Tibial nerve (tissue), 4 donors: ENCODE measurements around the gene NOL4L. TPM values are rescaled to one million over a fixed set of nuclear protein-coding genes. Genes with fewer than 3 reads are reported as not detected.

Source experiments
- DNase-seq, 2 donors: peaks; one replicate each; pipeline ENCODE4 v3.0.0-alpha.2; 2019; ENCODE audit warnings: low spot score in 2 of 2
- H3K27ac ChIP-seq, 4 donors: fragments of 200-600 bp; sonication (generic) in 3 of 4; one replicate each; pipeline ENCODE4 v1.5.1; 2017 to 2019; ENCODE audit warnings: mild to moderate bottlenecking in 1 of 4
- H3K27me3 ChIP-seq, 2 donors: fragments of 200-600 bp; sonication (generic) in 1 of 2; one replicate each; pipeline versions ENCODE4 v1.5.1 to v1.6.0; 2017 to 2019
- H3K36me3 ChIP-seq, 3 donors: fragments of 200-600 bp; sonication (generic); one replicate each; pipeline ENCODE4 v1.5.1; 2018 to 2019
- H3K4me1 ChIP-seq, 4 donors: fragments of 200-600 bp; sonication (generic) in 3 of 4; one replicate each; pipeline ENCODE4 v1.5.1; 2017 to 2019
- H3K4me3 ChIP-seq, 4 donors: fragments of 200-600 bp; sonication (generic) in 3 of 4; one replicate each; pipeline ENCODE4 v1.5.1; 2017 to 2019; ENCODE audit warnings: mild to moderate bottlenecking in 1 of 4, moderate library complexity in 1 of 4
- H3K9me3 ChIP-seq, 4 donors: fragments of 200-600 bp; sonication (generic) in 3 of 4; one replicate each; pipeline ENCODE4 v1.5.1; 2017 to 2019
- CTCF ChIP-seq, 5 experiments: fragments of 200-600 bp in 3 of 5; fragments of 450-650 bp in 2 of 5; sonication (generic) in 3 of 5; IDR thresholded peaks; one replicate each; pipeline ENCODE4 v1.5.1; 2016 to 2019; ENCODE audit warnings: antibody characterized with exemption in 5 of 5, mild to moderate bottlenecking in 3 of 5, moderate library complexity in 2 of 5
- EP300 ChIP-seq, 2 donors: sonication (generic); formaldehyde crosslinking; IDR thresholded peaks; one replicate each; pipeline ENCODE4 v1.6.1; 2017; ENCODE audit warnings: antibody characterized with exemption in 2 of 2, mild to moderate bottlenecking in 1 of 2
- POLR2A ChIP-seq, 2 donors: fragments of 450-650 bp; IDR thresholded peaks; one replicate each; pipeline ENCODE4 v1.6.1; 2017; ENCODE audit warnings: antibody characterized with exemption in 2 of 2, mild to moderate bottlenecking in 2 of 2, moderate library complexity in 2 of 2
- WGBS, 2 donors: methylation state at CpG; one replicate each; pipeline ENCODE4 v1.1.5; 2018; 5-methylcytosine and 5-hydroxymethylcytosine counted together
- total RNA-seq, 4 donors: library from RNA; depleted of rRNA; stranded (reverse); fragments of >200 nt; gene quantifications; one replicate each; pipeline ENCODE4 v1.1.0, GENCODE V29; 2016

NOL4L gene
- total RNA-seq, 4 donors from 2014 or later, result 11.5 to 22.3 (median 19.9) TPM

- Histone ChIP-seq H3K9me3 (peaks cover 0 to 4% (median 0%) of the 10 kb centered on the region in 4 donors), H3K27me3 (no peaks in the 10 kb centered on the region), H3K36me3 (no peaks in the 10 kb centered on the region), H3K4me3 (no peak overlapping the region), H3K4me1 (no peaks in the 10 kb centered on the region), H3K27ac (no peak overlapping the region)
- DNase-seq, result no peak
- WGBS, 2 donors, result 97 to 98% methylated on average over 2 of the region's 2 CpGs
- TF ChIP-seq CTCF (IDR thresholded peaks at IDR 0.05) (no peak), EP300 (IDR thresholded peaks at IDR 0.05) (no peak), POLR2A (IDR thresholded peaks at IDR 0.05) (no peak)
These were observed 33.4 kb downstream of the NOL4L start for GRCh38 chr20:32551693-32552092.

- Histone ChIP-seq H3K36me3 (no peaks in the 10 kb centered on the region), H3K27me3 (no peaks in the 10 kb centered on the region), H3K9me3 (peaks cover 0 to 4% (median 0%) of the 10 kb centered on the region in 4 donors), H3K4me1 (no peaks in the 10 kb centered on the region), H3K27ac (no peak overlapping the region), H3K4me3 (no peak overlapping the region)
- no peak for DNase-seq
- TF ChIP-seq EP300 (IDR thresholded peaks at IDR 0.05) (no peak), CTCF (IDR thresholded peaks at IDR 0.05) (no peak), POLR2A (IDR thresholded peaks at IDR 0.05) (no peak)
- 93 to 98% methylated on average over 2 of the region's 2 CpGs for WGBS, 2 donors
These were observed 35.3 kb downstream of the NOL4L start for GRCh38 chr20:32549842-32550241.

GRCh38 chr20:32547753-32548034, 37.4 kb downstream of the NOL4L start:
- H3K9me3 ChIP-seq, result peaks cover 0 to 4% (median 0%) of the 10 kb centered on the region in 4 donors
- no peak for DNase-seq
- no peaks in the 10 kb centered on the region for H3K36me3 ChIP-seq
- H3K4me3 ChIP-seq, result no peak overlapping the region
- H3K4me1 ChIP-seq, result no peaks in the 10 kb centered on the region
- H3K27ac ChIP-seq, result no peak overlapping the region
- no peaks in the 10 kb centered on the region for H3K27me3 ChIP-seq
- 67 to 80% methylated on average over 1 of the region's 1 CpG for WGBS, 2 donors
- TF ChIP-seq CTCF (IDR thresholded peaks at IDR 0.05), result no peak
- TF ChIP-seq POLR2A (IDR thresholded peaks at IDR 0.05), result no peak
- TF ChIP-seq EP300 (IDR thresholded peaks at IDR 0.05), result no peak

GRCh38 chr20:32546918-32547752, 38.0 kb downstream of the NOL4L start:
- Histone ChIP-seq H3K27me3 (no peaks in the 10 kb centered on the region), H3K4me1 (no peaks in the 10 kb centered on the region), H3K4me3 (no peak overlapping the region), H3K9me3 (peaks cover 0 to 4% (median 0%) of the 10 kb centered on the region in 4 donors), H3K36me3 (no peaks in the 10 kb centered on the region), H3K27ac (no peak overlapping the region)
- no peak for DNase-seq
- WGBS, 2 donors, result 76 to 89% methylated on average over 4 of the region's 4 CpGs
- no peak for TF ChIP-seq POLR2A (IDR thresholded peaks at IDR 0.05)
- TF ChIP-seq EP300 (IDR thresholded peaks at IDR 0.05), result no peak
- TF ChIP-seq CTCF (IDR thresholded peaks at IDR 0.05), result no peak
